HCT116 (cell line): Measurements from ENCODE around the gene BLNK. TPM values are rescaled to one million over a fixed set of nuclear protein-coding genes. Genes with fewer than 3 reads are reported as not detected.

Source experiments
- ATAC-seq: fragments of 200-7000 bp; cut with Tn5 transposase; 2 replicates; pipeline ENCODE4 v1.9.1; 2020; ENCODE audit warnings: mild to moderate bottlenecking, moderate library complexity
- BruUV-seq: library from RNA; stranded (reverse); fragments of 400-500 nt; replicated peaks from 2 replicates; lab custom pipeline; 2021; lab: Mats Ljungman, UMichigan
- CTCF ChIA-PET: fragments of 300-600 bp; sonication (Branson Sonifier 250); formaldehyde crosslinking; loops from one replicate; lab custom pipeline; 2021; ENCODE audit warnings: antibody characterized with exemption; lab: Charles Lee
- POLR2A ChIA-PET: fragments of 300-600, 350-600 bp; sonication (Branson Sonifier 250); formaldehyde crosslinking; loops from one replicate; lab custom pipeline; 2021; ENCODE audit warnings: antibody characterized with exemption; lab: Charles Lee
- RAD21 ChIA-PET, 2 experiments: fragments of 300-600 bp; sonication (Branson Sonifier 250); formaldehyde crosslinking; loops; one replicate each; lab custom pipeline; 2023; ENCODE audit warnings: low total read pairs in 2 of 2; ENCODE audit not compliant: uncharacterized antibody in 2 of 2, unreplicated experiment in 2 of 2, low non-redundant PET in 1 of 2; lab: Charles Lee
- DNase-seq: peaks from one replicate; pipeline ENCODE4 v3.0.0-alpha.2; 2010; ENCODE audit warnings: low read depth, low spot score
- H2AFZ ChIP-seq: fragments of 200-600 bp; shearing (Covaris generic), sonication (generic); 2 replicates; pipeline ENCODE4 v1.6.1; 2017; ENCODE audit warnings: low read depth, mixed run types, mixed read lengths, antibody characterized with exemption, low read length; ENCODE audit not compliant: poor library complexity, severe bottlenecking
- H3K27ac ChIP-seq: 2 replicates; pipeline ENCODE4 v1.5.1; 2012; ENCODE audit warnings: low read depth, low read length
- H3K27me3 ChIP-seq: fragments of 200-600 bp; sonication (generic); 2 replicates; pipeline ENCODE4 v1.6.1; 2016; ENCODE audit warnings: mixed run types, low read length, mixed read lengths; ENCODE audit not compliant: insufficient read depth
- H3K36me3 ChIP-seq, 2 experiments: fragments of 200-500 bp in 1 of 2; fragments of 200-600 bp in 1 of 2; sonication (Bioruptor generic) in 1 of 2; sonication (generic) in 1 of 2; 2 replicates each; pipeline versions ENCODE4 v1.5.1 to v1.6.1; 2014 to 2016; ENCODE audit warnings: low read length in 2 of 2, inconsistent platforms in 1 of 2, mixed read lengths in 1 of 2, mixed run types in 1 of 2; ENCODE audit not compliant: insufficient read depth in 2 of 2, control insufficient read depth in 1 of 2
- H3K4me1 ChIP-seq, 2 experiments: fragments of 200-600 bp in 1 of 2; sonication (generic) in 1 of 2; 2 replicates each; pipeline versions ENCODE4 v1.5.1 to v1.6.1; 2012 to 2017; ENCODE audit warnings: low read length in 2 of 2, inconsistent platforms in 1 of 2, mild to moderate bottlenecking in 1 of 2, mixed read lengths in 1 of 2, mixed run types in 1 of 2, moderate library complexity in 1 of 2; ENCODE audit not compliant: insufficient read depth in 2 of 2, control insufficient read depth in 1 of 2
- H3K4me2 ChIP-seq: fragments of 200-600 bp; sonication (generic); 2 replicates; pipeline ENCODE4 v1.6.1; 2017; ENCODE audit warnings: mixed run types, low read length, mixed read lengths
- H3K4me3 ChIP-seq, 2 experiments: fragments of 200-600 bp in 1 of 2; sonication (generic) in 1 of 2; replicated peaks in 1 of 2; 2 replicates each; pipeline ENCODE4 v1.5.1; 2011 to 2016; ENCODE audit warnings: low read length in 2 of 2, control low read depth in 1 of 2, low read depth in 1 of 2, mild to moderate bottlenecking in 1 of 2, mixed read lengths in 1 of 2, mixed run types in 1 of 2
- H3K79me2 ChIP-seq: fragments of 200-600 bp; sonication (generic); 2 replicates; pipeline ENCODE4 v1.6.1; 2017; ENCODE audit warnings: mild to moderate bottlenecking, mixed run types, low read length, moderate library complexity, mixed read lengths; ENCODE audit not compliant: insufficient read depth
- H3K9ac ChIP-seq: fragments of 200-600 bp; sonication (generic); 2 replicates; pipeline ENCODE4 v1.6.1; 2016; ENCODE audit warnings: low read length, mixed read lengths
- H3K9me2 ChIP-seq: fragments of 200-600 bp; sonication (generic), shearing (Covaris generic); 2 replicates; pipeline ENCODE4 v1.6.1; 2017; ENCODE audit warnings: mixed run types, mild to moderate bottlenecking, moderate library complexity; ENCODE audit not compliant: insufficient read depth
- H3K9me3 ChIP-seq, 2 experiments: fragments of 200-500 bp in 1 of 2; fragments of 200-600 bp in 1 of 2; sonication (Bioruptor generic) in 1 of 2; sonication (generic) in 1 of 2; 2 replicates each; pipeline ENCODE4 v1.6.1; 2014 to 2017; ENCODE audit warnings: low read length in 2 of 2, mixed read lengths in 2 of 2, inconsistent platforms in 1 of 2, low read depth in 1 of 2, mild to moderate bottlenecking in 1 of 2, mixed run types in 1 of 2, moderate library complexity in 1 of 2; ENCODE audit not compliant: control insufficient read depth in 1 of 2, insufficient read depth in 1 of 2
- H4K20me1 ChIP-seq: fragments of 200-600 bp; sonication (generic), shearing (Covaris generic); 2 replicates; pipeline ENCODE4 v1.6.1; 2017; ENCODE audit warnings: mixed run types, mild to moderate bottlenecking, moderate library complexity; ENCODE audit not compliant: insufficient read depth
- CBX3 ChIP-seq: IDR thresholded peaks from 2 replicates; pipeline ENCODE4 v1.6.1; 2012; ENCODE audit warnings: low read depth
- CEBPB ChIP-seq: IDR thresholded peaks from 2 replicates; pipeline ENCODE4 v1.6.1; 2012; ENCODE audit warnings: low read depth
- EGR1 ChIP-seq: IDR thresholded peaks from 2 replicates; pipeline ENCODE4 v1.6.1; 2012; ENCODE audit warnings: low read depth
- ELF1 ChIP-seq: IDR thresholded peaks from 2 replicates; pipeline ENCODE4 v1.6.1; 2012; ENCODE audit warnings: low read depth, borderline replicate concordance
- EZH2 ChIP-seq: fragments of 200-600 bp; sonication (generic); IDR thresholded peaks from 2 replicates; pipeline ENCODE4 v1.6.1; 2017; ENCODE audit warnings: antibody characterized with exemption, mixed run types
- EZH2phosphoT487 ChIP-seq: fragments of 200-600 bp; IDR thresholded peaks from 2 replicates; pipeline ENCODE4 v1.6.1; 2018; ENCODE audit warnings: antibody characterized with exemption, borderline replicate concordance
- JUND ChIP-seq: IDR thresholded peaks from 2 replicates; pipeline ENCODE4 v1.6.1; 2012
- POLR2A ChIP-seq: IDR thresholded peaks from 2 replicates; pipeline ENCODE4 v1.7.0; 2011; ENCODE audit warnings: borderline replicate concordance; ENCODE audit not compliant: insufficient read depth, insufficient read length; ENCODE audit errors: extremely low read depth
- SIN3A ChIP-seq: IDR thresholded peaks from 2 replicates; pipeline ENCODE4 v1.6.1; 2012; ENCODE audit warnings: low read depth
- SP1 ChIP-seq: IDR thresholded peaks from 2 replicates; pipeline ENCODE4 v1.6.1; 2012; ENCODE audit warnings: low read depth
- SRF ChIP-seq: IDR thresholded peaks from 2 replicates; pipeline ENCODE4 v1.6.1; 2012; ENCODE audit warnings: low read depth
- YY1 ChIP-seq: IDR thresholded peaks from 2 replicates; pipeline ENCODE4 v1.6.1; 2011; ENCODE audit warnings: low read length, low read depth, moderate library complexity, mild to moderate bottlenecking; ENCODE audit not compliant: insufficient replicate concordance; ENCODE audit errors: extremely low read depth
- intact Hi-C: fragments of 100-400 bp; cut with micrococcal nuclease; formaldehyde crosslinking; loops from 2 replicates; pipeline ENCODE4 v1.10.0; 2022
- total RNA-seq: library from RNA; stranded (reverse); gene quantifications from one replicate; pipeline ENCODE4 v1.2.1, GENCODE V29; 2021; ENCODE audit not compliant: unreplicated experiment
- TF ChIP-seq, protein P1 (sequence below): IDR thresholded peaks from 2 replicates; pipeline ENCODE4 v1.6.1; 2011; ENCODE audit warnings: mild to moderate bottlenecking, low read length, moderate library complexity; ENCODE audit not compliant: insufficient replicate concordance; ENCODE audit errors: extremely low read depth
- TF ChIP-seq, protein P2 (sequence below): IDR thresholded peaks from 2 replicates; pipeline ENCODE4 v1.6.1; 2012
- TF ChIP-seq, protein P3 (sequence below): IDR thresholded peaks from 2 replicates; pipeline ENCODE4 v1.6.1; 2012; ENCODE audit warnings: low read depth

BLNK gene
- total RNA-seq, 1 experiment from 2014 or later, result 0.59 TPM

DNA sequence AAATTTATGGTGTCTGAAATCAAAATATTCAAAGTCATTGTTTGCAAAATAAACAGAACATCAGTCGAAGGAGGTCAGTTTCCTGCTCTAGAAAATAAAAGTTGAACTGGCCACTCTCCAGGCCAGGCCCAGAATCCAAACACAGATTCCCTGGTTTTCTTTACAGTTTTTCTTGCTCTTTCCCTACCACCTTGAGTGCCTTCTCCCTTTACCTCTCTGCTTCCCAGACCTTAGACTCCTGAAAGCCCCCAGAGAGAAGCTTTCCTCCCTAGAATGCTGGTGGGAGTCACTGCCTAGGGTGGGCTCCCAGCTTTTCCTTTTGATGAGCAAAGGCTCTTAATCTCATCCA lies 38.9 kb upstream of the BLNK start:
- DNase-seq (no peak), ATAC-seq (no peak)
- BruUV-seq, result no TSS peak
- no peak overlapping the region for H3K4me3 ChIP-seq
- intact Hi-C loops, result no loop called here
- no peaks in the 10 kb centered on the region for H3K9me2 ChIP-seq
- ChIA-PET RAD21 (interaction anchor here in 1 of 2 experiments (0.5 kb wide), 1 partner anchor 81 kb away, joined by 3 read pairs; no protein-coding TSS in a partner anchor), CTCF (no interaction called here), POLR2A (no interaction called here)
- no peak overlapping the region for H3K4me2 ChIP-seq
- no peak for TF ChIP-seq CEBPB
- no peak for TF ChIP-seq JUND
- no peak for TF ChIP-seq POLR2A
- no peak overlapping the region for H2AFZ ChIP-seq
- no peak overlapping the region for H3K27ac ChIP-seq
- no peaks in the 10 kb centered on the region for H3K9me3 ChIP-seq
- no peaks in the 10 kb centered on the region for H4K20me1 ChIP-seq
- no peaks in the 10 kb centered on the region for H3K27me3 ChIP-seq
- H3K36me3 ChIP-seq, result no peaks in the 10 kb centered on the region
- H3K9ac ChIP-seq, result no peak overlapping the region
- no peaks in the 10 kb centered on the region for H3K79me2 ChIP-seq
- no peaks in the 10 kb centered on the region for H3K4me1 ChIP-seq

DNA sequence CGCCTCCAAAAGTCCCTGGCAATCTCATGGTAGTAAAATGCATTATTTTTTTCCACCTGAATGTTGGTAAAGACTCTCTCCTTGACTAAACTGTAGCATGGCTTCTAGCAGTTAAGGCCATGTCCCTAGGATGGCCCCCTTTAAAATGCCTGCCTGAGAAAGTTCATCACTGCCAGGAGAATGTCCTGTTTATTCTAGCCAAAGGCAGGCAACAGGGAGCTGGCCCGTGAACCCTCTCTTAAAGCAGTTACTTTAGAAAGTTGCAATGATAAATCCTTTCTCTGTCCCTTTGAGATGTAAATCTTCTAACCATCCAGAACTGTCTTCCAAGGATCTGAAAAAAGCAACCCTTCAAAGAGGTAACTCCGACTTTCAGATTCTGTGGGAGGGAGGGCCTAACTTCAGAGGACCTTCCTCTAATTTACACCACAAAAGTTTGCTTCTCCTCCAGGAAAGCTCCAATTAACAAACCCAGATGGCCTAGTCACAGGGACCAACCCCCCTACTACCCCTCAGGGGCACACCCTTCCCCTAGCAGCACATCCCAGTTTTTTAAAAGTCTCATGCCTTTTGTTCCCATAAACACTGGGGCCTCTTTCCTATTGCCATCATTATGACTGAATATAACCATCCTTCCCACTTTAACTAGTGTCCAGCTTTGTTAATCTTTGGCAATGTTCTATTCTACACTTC lies 38.4 kb upstream of the BLNK start:
- ChIA-PET CTCF (no interaction called here), POLR2A (no interaction called here), RAD21 (interaction anchor here in 1 of 2 experiments (0.5 kb wide), 1 partner anchor 81 kb away, joined by 3 read pairs; no protein-coding TSS in a partner anchor)
- H4K20me1 ChIP-seq, result no peaks in the 10 kb centered on the region
- no peaks in the 10 kb centered on the region for H3K9me3 ChIP-seq
- ATAC-seq, result no peak
- H3K9ac ChIP-seq, result no peak overlapping the region
- H3K4me2 ChIP-seq, result no peak overlapping the region
- no peaks in the 10 kb centered on the region for H3K36me3 ChIP-seq
- DNase-seq, result no peak
- intact Hi-C loops, result no loop called here
- no peak overlapping the region for H3K4me3 ChIP-seq
- BruUV-seq, result no TSS peak
- no peak overlapping the region for H2AFZ ChIP-seq
- H3K27ac ChIP-seq, result no peak overlapping the region
- H3K4me1 ChIP-seq, result no peaks in the 10 kb centered on the region
- H3K9me2 ChIP-seq, result no peaks in the 10 kb centered on the region
- no peaks in the 10 kb centered on the region for H3K79me2 ChIP-seq
- H3K27me3 ChIP-seq, result no peaks in the 10 kb centered on the region
- TF ChIP-seq YY1, result no peak
- no peak for TF ChIP-seq EZH2
- TF ChIP-seq CBX3, result no peak
- no peak for TF ChIP-seq EGR1
- TF ChIP-seq CEBPB, result no peak
- TF ChIP-seq SIN3A, result no peak
- TF ChIP-seq, protein P1, sequence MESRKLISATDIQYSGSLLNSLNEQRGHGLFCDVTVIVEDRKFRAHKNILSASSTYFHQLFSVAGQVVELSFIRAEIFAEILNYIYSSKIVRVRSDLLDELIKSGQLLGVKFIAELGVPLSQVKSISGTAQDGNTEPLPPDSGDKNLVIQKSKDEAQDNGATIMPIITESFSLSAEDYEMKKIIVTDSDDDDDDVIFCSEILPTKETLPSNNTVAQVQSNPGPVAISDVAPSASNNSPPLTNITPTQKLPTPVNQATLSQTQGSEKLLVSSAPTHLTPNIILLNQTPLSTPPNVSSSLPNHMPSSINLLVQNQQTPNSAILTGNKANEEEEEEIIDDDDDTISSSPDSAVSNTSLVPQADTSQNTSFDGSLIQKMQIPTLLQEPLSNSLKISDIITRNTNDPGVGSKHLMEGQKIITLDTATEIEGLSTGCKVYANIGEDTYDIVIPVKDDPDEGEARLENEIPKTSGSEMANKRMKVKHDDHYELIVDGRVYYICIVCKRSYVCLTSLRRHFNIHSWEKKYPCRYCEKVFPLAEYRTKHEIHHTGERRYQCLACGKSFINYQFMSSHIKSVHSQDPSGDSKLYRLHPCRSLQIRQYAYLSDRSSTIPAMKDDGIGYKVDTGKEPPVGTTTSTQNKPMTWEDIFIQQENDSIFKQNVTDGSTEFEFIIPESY, result no peak
- TF ChIP-seq SP1, result no peak
- no peak for TF ChIP-seq SRF
- no peak for TF ChIP-seq ELF1
- TF ChIP-seq, protein P2, sequence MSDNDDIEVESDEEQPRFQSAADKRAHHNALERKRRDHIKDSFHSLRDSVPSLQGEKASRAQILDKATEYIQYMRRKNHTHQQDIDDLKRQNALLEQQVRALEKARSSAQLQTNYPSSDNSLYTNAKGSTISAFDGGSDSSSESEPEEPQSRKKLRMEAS, result no peak
- TF ChIP-seq, protein P3, sequence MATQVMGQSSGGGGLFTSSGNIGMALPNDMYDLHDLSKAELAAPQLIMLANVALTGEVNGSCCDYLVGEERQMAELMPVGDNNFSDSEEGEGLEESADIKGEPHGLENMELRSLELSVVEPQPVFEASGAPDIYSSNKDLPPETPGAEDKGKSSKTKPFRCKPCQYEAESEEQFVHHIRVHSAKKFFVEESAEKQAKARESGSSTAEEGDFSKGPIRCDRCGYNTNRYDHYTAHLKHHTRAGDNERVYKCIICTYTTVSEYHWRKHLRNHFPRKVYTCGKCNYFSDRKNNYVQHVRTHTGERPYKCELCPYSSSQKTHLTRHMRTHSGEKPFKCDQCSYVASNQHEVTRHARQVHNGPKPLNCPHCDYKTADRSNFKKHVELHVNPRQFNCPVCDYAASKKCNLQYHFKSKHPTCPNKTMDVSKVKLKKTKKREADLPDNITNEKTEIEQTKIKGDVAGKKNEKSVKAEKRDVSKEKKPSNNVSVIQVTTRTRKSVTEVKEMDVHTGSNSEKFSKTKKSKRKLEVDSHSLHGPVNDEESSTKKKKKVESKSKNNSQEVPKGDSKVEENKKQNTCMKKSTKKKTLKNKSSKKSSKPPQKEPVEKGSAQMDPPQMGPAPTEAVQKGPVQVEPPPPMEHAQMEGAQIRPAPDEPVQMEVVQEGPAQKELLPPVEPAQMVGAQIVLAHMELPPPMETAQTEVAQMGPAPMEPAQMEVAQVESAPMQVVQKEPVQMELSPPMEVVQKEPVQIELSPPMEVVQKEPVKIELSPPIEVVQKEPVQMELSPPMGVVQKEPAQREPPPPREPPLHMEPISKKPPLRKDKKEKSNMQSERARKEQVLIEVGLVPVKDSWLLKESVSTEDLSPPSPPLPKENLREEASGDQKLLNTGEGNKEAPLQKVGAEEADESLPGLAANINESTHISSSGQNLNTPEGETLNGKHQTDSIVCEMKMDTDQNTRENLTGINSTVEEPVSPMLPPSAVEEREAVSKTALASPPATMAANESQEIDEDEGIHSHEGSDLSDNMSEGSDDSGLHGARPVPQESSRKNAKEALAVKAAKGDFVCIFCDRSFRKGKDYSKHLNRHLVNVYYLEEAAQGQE, result no peak
- no peak for TF ChIP-seq EZH2phosphoT487
